ENCODE results near the gene SPRED2.

SPRED2 gene

GRCh38 chr2:65404988-65405697 is 27.3 kb downstream of the SPRED2 start:
- TF ChIP-seq REST (IDR thresholded peaks at IDR 0.05; ENCODE audit: insufficient read depth in 1 of 2, low read depth in 2 of 2, low read length in 2 of 2) (no peak), SIN3A (IDR thresholded peaks at IDR 0.05; ENCODE audit: borderline replicate concordance, insufficient read depth, low read length) (no peak), POLR2AphosphoS5 (IDR thresholded peaks at IDR 0.05; ENCODE audit: low read depth, low read length) (no peak), FOXP2 (optimal IDR thresholded peaks at IDR 0.05; ENCODE audit: borderline replicate concordance, extremely low read depth, extremely low read length, insufficient read depth) (no peak), TAF1 (IDR thresholded peaks at IDR 0.05; ENCODE audit: borderline replicate concordance, insufficient read depth, low read length) (no peak)

GRCh38 chr2:65403529-65403915 is 28.9 kb downstream of the SPRED2 start:
- TF ChIP-seq FOXP2 (optimal IDR thresholded peaks at IDR 0.05; ENCODE audit: borderline replicate concordance, extremely low read depth, extremely low read length, insufficient read depth) (no peak), REST (IDR thresholded peaks at IDR 0.05; ENCODE audit: insufficient read depth in 1 of 2, low read depth in 2 of 2, low read length in 2 of 2) (no peak), SIN3A (IDR thresholded peaks at IDR 0.05; ENCODE audit: borderline replicate concordance, insufficient read depth, low read length) (no peak), POLR2AphosphoS5 (IDR thresholded peaks at IDR 0.05; ENCODE audit: low read depth, low read length) (no peak), TAF1 (IDR thresholded peaks at IDR 0.05; ENCODE audit: borderline replicate concordance, insufficient read depth, low read length) (no peak)

- TF ChIP-seq TAF1 (IDR thresholded peaks at IDR 0.05; ENCODE audit: borderline replicate concordance, insufficient read depth, low read length): no peak
- no peak for TF ChIP-seq SIN3A (IDR thresholded peaks at IDR 0.05; ENCODE audit: borderline replicate concordance, insufficient read depth, low read length)
- no peak for TF ChIP-seq REST (IDR thresholded peaks at IDR 0.05; ENCODE audit: insufficient read depth in 1 of 2, low read depth in 2 of 2, low read length in 2 of 2)
- TF ChIP-seq FOXP2 (optimal IDR thresholded peaks at IDR 0.05; ENCODE audit: borderline replicate concordance, extremely low read depth, extremely low read length, insufficient read depth): no peak
- TF ChIP-seq POLR2AphosphoS5 (IDR thresholded peaks at IDR 0.05; ENCODE audit: low read depth, low read length): no peak
Measured at GRCh38 chr2:65402780-65403528, 29.4 kb downstream of the SPRED2 start.

GRCh38 chr2:65402323-65402722 is 30.1 kb downstream of the SPRED2 start:
- TF ChIP-seq REST (IDR thresholded peaks at IDR 0.05; ENCODE audit: insufficient read depth in 1 of 2, low read depth in 2 of 2, low read length in 2 of 2): no peak
- TF ChIP-seq FOXP2 (optimal IDR thresholded peaks at IDR 0.05; ENCODE audit: borderline replicate concordance, extremely low read depth, extremely low read length, insufficient read depth): no peak
- no peak for TF ChIP-seq TAF1 (IDR thresholded peaks at IDR 0.05; ENCODE audit: borderline replicate concordance, insufficient read depth, low read length)
- TF ChIP-seq SIN3A (IDR thresholded peaks at IDR 0.05; ENCODE audit: borderline replicate concordance, insufficient read depth, low read length): no peak

Data from PFSK-1 (cell line).